HPDE6-E6E7 (cell line): ENCODE measurements around the gene CORO2B.

ENCODE experiments used
- DNase-seq: peaks from one replicate; pipeline ENCODE4 v3.0.0; 2011; ENCODE audit warnings: missing footprints; ENCODE audit errors: extremely low spot score

CORO2B gene

DNA sequence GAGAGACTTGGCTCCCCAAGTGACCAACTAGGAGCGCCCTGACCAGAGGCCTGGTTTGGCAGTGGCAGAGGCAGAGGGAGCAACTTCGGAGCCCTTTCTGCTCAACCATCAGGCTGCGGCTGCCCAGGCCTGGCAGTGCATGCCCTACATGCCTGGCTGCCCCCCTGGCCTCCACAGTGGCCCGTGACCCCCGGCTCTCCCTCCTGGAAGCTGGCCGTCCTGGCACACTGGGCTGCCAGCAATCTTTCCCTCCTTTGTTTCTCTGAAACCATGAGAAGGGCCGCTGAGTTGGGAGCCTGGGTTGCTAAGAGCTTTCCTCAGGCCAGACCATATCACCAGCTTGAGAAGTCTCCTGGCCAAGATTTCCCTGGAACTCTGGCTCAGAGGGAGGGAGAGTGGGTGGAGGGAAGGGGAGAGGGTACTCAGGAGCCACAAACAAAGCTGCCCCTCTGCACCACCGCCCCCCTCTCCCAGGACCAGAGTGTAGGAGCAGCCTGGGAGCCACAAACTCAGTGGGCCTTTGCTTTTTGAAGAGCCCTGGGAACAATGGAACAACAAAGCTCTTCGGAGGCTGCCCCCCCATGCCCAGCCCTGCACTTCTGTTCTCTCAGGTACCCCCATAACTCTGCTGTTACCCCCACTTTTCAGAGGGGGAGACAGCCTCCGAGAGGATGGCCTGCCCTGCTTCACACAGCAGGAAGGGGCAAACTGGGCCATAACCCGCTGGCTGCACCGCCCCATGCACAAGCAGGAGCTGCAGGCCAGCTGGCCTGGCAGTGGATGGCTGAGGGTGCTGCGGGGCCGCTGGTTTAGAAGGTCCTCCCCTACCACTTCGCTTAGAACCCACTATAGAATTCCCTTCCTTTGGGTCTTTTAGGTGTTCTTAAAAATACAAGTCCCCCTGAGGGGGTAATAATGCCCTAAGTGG is 11.3 kb downstream of the CORO2B start:
- DNase-seq, result no peak

DNA sequence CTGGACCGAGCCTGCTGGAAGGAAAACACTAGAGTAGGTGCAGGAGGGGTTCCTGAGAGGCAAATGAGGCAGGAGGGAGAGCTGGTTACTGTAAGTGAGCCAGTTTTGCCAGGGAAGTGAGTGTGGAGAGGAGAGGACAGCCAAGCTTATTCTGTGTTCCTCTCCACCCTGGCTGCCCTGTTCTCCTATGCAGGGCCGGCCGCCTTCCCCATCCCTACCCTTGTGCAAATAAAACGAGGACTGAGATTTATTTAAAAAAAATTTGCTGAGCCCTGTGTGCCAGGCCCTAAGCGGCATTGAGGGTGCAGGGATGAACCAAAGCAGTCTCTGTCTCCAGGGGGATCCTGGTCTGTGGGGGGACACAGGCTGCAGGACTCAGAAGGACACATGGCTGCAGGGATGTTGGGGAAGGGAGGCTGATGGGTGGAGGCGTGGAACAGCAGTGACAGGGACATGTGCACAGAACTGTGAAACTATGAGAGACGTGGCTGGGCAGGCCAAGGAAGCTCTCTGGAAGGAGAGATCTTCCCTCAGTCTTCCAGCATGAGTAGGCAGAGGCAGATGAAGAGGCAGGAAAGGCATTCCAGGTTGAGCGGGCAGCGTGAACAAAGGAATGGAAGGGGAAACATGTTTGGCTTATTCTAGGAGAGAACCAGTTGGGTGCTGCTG is 12.1 kb downstream of the CORO2B start:
- DNase-seq, result no peak

DNA sequence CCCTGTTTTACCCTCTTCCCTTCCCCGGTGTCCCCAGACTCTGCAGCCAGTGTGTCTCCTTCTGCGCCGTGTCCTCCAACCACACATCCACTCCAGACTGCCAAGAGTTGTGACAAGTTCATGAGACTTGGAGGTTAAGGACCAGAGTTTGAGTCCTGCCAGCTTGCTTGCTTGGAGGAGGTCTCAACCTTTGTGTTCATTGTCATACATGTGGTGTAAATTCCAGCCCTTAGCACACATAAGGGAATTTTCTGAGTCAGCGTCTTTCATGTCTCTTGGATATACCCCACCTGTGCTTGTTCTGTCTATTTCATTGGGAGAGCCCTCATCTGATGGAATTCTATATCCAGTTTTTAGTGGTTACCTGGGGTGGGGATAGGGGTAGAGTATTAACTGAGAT is 13.3 kb downstream of the CORO2B start:
- no peak for DNase-seq

DNA sequence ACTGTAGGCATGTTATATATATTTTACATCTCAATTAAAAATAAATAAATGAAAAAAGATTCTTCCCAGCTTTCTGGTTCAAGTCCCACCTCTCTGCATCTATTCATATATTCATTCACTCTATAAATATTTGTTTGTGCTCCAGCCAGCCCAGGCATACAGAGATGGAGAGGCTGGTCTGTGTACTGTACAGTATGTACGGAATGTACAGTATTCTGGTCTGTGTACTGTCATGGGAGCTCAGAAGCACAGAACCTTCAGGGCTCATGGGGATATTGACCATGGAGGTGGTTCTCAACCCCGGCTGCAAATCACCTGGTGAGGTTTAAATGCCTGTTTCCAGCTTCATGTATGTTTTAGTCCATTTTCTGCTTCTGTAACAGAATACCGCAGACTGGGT is 13.8 kb downstream of the CORO2B start:
- DNase-seq, result no peak

DNA sequence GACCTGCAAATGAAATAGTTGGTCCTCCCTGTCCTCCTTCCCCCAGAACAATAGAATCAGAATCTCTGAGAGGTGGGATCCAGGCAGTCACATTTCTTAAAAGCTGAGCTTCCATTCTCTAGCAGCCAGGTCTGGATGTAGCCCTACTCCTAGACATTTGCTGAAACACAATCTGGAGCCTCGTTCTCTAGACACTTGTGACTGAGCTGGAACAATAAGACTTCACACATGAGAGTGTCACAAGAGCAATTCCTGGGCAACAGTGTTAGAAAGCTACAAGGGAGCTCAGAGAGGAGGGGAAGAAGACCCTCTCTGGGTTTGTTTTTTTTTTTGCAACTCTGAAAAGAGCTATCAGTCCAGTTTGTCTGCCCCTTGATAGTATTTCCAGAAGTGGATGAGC is 14.5 kb downstream of the CORO2B start:
- no peak for DNase-seq

DNA sequence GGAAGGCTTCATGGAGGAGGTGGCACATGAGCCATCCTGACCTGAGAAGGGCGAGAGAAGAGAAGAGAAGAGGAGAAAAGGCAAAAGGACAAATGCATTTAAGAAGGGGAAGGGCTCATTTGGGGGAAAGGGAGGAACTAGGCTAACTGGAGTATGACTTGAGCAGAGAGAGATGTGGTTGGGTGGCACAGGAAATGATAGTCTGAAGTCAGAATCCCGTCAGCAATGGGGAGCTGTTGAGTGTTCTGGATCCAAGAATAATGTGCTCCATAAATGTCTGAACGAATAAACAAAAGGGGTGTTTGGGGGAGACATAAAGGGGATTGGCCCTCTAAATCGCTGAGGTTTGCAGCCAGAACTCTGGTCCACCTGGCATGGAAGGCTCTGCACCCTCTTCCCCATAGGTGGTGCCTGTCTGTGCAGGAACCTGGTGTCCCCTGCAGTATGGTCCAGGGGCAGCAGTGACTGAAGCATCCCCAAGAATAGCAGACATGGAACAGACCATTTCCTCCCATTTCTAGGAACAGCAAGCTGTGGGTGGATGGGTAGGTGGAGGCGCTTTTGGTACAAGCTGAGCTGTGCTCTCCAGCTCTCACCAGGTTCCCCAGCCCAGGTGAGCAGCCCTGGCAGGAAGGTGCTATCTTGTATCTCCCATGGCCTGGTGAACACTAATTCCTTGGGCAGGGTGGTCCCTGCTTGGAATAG is 15.2 kb downstream of the CORO2B start:
- DNase-seq, result no peak

DNA sequence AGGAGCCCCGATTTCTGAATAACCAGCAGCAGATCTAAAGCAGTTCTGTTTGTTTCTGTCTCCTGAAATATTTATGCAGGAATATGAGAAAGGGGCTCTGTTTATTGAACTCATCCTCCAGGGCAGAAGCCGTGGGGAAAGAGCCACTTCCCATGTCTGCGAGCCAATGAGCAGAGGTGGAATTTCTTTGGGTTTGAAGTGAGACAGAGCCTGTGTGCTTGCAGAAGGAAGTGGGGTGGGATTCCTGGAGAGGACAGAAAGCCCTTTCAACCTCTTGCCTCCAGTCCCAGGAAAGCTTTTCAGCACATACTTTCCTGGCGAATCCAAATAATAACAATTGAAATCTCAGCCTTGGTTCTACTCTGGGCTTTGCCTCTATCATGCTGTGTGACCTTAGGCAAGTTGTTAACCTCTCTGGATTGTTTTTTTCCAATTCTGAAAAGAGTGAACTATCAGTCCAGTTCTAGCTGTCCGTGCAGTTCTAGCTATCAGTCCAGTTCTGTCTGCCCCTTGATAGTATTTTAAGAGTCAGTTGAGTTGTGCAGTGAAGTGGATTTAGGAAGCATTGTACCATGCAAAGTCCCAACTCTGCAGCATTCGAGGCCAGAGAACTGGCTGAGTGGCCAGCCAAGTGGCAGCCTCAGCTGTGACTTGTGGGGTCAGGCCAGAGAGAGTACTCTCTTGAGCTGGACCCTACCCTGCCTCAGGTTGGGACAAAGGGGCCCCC is 15.9 kb downstream of the CORO2B start:
- DNase-seq, result no peak

DNA sequence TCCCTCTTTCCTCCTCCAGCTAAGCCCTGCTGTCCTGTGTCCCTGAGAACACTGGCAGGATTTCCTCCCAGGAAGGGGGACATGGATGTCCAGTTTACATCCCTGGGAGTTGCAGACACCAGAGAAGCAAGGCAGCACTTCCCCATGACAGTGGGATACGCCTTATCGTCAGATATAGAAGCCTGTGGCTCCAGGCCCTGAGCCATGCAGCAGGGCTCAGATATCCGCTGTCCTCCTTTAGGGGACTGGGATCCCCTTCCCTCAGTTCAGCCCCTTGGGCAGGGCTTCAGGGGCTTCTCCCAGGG is 16.4 kb downstream of the CORO2B start:
- DNase-seq, result no peak

DNA sequence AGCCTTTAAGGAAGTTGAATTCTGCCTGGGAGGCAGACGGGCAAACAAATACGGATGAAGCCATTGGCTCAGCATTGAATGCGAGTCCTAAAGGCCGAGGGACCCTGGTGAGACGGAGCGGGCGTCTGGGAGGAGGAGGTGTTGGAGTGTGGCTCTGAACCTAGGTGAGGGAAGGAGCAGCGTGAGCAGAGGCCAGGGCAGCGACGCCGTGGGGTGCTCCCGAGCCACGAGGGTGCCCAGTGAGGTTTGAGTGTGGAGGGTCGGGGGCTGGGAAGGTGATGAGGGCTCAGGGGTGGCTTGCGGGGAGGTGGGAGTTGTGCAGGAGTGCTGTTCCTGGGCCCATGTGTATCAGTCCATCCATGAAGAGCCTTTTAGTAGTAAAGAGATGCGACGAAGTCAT is 17.0 kb downstream of the CORO2B start:
- no peak for DNase-seq

DNA sequence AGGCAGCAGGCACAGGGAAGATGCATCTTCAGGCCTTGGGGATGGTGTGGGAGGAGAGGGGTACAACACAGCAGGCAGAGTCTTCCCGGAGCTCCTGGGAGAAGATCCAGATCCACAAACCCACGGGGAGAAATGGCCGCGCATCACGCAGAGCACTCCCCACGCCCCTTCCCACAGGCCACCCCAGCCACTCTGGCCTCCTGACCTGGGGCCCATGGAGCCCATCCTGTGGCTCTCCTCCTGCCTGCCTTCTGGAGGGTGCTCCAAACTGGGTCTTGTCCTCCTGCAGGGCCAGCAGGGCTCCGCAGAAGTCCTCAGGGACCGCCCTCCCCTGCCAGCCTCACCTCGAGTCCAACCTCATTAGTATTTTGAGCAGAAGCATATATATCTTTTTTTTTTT is 17.9 kb downstream of the CORO2B start:
- no peak for DNase-seq

DNA sequence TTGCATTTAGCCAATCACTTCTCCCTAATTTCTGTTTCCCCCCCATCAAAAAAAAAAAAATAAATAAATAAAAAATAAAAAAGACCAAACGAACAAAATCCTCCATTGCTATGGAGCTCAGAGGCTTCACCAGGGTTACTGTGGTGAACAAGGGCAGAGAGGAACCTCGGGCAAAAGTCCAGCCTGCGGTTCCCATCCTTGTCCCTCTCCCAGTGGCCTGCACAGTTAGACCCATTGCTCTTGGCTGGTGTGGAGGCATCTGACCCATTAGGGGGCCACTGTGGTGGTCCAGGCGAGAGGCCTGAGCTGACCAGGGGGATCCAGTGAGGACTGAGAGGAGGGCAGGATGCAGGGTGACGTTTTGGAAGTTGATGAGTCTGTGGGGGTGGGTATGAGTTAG is 18.8 kb downstream of the CORO2B start:
- DNase-seq, result no peak

DNA sequence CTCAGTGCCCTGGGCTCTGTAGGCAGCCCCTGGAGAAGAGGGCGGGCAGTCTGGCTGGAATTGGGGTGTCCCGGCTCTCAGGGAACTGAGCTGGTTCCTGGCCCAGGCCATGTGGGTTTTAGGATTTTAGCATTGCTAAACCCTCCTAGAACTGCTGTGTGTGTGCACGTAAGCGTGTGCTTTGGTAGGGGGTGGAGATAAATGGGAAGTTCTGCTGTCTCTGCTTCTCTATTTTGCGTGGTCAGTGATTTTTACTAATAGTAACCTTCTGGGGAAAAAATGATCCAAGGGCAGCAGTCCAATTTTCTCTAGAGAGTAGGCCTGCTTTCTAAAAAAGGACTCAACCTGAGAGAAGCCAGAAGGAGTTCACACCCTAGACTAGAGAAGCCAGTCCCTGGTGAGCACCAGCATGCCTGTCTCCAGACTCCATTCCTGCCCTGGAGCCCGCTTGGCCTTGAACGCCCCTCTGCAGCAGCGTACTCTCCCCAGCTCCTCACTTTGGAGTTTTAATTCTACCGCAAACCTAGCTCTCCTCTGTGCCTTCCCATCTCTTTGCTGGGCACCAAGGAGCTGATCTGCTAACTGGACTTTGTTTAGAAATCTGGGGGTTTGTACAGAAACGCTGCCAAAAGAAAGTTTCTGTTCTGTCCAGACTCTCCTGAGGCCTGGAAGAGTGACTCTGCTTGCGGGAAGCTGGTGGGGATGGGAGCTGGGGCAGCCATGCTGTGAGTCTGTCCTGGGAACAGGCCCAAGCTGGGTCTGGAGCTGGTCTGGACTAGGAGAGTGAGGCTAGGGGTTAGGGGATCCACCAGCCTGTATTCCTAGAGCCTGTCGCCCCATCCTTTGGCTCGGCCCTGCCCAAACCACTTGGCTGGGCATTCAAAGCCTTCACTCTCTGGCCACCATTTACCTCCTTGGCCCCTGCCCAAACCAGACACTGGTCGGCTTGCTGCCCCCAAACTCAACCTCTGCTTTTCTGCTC is 19.7 kb downstream of the CORO2B start:
- DNase-seq, result no peak

DNA sequence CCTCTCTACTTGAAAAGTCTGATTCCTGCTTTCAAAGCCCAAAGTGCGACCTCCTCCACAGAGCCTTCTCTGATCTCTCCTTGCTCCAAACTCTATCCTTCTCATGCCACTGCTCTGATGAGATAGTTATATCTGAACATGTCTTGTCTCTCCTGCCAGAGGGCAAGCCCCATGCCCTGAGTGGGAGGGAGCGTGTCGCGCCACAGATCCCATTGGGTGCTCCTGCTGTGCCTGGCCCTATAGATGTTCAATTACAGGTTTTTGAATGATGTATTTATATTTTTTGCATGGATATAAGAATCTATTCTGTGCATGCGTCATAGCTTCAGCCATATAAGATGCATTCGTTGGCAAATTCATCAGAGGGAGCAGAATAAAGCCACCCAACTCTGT is 20.4 kb downstream of the CORO2B start:
- no peak for DNase-seq

DNA sequence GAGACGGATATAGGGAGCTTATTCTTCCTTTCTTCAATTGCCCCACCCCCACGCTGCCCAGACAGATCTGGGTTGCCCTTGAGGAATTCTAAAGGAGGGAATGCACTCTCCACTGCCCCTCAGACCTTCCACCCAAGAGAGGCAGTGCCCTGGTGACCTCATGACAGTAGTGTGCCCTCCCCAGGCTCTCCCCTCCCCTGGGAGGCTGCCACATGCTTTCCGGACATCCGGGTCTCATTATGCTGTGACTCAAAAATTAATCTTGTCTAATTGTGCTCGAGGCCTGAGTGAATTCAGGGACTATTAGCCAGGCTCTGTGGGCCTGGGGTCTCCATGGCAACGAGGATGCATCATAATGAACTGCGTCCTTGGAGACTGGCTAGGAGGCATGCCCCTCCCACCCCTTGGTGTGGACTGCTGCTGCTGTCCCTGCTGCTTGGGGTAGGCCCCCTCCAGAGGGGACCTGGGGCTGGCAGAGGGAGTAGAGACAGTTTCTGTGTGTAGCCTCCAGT is 20.8 kb downstream of the CORO2B start:
- DNase-seq, result no peak

DNA sequence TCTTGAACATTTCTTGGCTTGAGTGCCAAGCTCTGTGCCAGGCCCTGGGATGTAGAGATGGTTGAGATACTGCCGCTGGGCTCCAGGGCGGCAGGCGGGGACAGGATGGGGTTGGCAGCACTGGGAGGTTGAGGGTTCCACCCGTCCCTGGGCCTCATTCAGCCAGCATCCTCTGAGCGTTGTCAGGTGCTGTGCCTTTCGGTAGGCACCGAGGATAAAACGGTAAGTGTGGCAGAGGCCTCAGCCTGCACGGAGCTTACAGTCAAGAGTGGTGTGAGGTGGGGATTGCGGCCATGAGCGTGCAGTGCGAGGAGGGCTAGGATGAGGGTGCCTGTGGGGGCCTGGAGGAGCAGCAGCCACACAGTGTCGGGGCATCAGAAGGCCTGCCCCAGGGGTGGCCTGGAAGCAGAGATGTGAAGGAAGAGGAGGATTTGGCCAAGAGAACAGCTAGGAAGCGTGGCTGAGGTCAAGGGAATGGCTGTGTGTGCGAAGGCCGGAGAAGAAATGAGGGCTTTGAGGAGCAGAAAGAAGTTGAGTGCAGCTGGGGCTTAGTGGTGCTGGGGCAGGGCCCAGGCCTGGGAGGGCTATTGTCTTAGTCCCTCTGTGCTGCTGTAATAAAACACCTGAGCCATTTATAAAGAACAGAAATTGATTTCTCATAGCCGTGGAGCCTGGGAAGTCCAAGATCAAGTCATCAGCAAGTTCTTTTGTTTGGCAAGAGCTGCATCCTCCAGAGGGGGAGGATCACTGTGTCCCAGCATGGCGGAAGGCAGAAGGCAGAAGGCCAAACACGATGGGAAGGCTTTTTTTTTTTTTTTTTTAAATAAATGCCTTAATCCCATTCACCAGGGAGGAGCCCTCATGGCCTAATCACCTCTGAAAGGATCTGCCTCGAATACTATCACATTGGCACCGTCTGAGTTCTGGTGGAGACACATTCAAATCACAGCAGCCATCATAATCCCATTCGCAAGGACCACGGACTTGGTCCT is 22.7 kb downstream of the CORO2B start:
- no peak for DNase-seq

DNA sequence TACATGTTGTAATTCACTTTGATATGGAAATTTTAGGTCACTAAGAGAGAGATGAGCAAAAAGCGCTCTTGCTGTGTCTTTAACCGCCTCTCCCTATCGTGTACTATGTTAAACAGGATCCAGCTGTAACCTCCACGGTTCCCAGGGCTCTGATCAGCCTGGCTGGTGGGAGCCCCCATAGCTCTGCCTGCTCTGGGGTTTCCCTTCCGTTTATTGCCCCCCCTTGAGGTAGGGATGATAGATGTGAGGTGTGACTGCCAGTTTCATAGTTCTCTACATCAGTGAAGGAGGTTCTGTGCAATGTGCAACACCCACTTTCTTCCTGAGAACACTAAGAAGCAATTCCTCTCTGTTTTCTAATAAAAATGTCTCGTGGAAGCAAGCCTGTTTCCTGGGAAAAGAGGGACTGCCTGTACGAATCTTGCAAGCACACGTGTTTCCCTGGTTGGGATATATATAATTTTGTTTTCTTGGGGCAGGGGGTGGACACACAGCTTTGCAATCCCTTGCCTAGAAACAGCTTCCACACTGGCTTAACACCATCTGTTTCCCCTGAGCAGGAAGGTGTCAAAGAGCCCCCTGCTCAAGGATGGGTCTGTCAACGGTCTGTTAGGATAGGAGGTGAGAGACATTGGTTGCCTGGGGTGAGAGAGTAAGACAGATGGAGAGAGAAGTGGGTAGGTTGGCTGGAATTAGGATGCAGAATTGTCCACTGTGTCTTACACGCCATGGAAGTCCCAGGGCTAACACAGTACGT is 23.8 kb downstream of the CORO2B start:
- no peak for DNase-seq

DNA sequence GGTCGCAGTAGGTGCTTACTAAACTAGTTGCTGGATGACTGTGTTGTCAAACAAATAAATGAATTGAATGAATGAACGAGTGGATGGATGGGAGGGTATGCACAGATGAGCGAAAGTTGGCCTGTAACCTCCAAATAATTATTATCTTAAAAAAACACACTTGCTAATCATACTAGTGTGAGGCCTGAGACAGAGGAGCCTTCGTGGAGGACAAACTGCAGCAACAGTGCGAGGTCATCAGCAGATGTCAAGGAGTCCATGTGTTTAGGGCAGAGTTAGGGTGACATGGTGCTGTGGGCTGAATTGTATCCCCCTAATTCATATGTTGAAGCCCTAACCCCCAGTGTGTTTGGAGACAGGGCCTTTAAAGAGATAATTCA is 24.4 kb downstream of the CORO2B start:
- DNase-seq, result no peak

DNA sequence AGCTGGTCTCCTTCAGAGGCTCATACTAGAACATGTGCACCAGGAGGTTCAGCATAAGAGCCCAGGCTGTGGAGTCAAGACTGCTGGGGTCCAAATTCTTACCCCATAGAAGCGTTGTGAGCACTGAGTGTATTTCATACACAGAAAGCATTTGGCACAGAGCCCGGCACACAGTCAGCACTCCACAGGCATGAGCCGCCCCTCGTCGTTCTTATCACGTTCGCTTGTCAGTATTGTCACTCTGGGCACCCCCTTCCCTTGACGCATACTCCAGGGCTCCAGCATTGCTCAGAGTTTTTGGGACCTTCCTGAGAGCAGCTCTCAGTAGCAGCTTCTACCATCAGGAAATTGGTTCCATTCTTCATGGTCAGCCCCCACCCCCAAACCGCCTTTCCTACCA is 25.2 kb downstream of the CORO2B start:
- DNase-seq, result no peak
